Measurements from ENCODE around the gene CABLES2. TPM values are rescaled to one million over a fixed set of nuclear protein-coding genes. Genes with fewer than 3 reads are reported as not detected.

The CABLES2 gene
- total RNA-seq, 1 experiment from 2014 or later = 7.5 TPM

DNA sequence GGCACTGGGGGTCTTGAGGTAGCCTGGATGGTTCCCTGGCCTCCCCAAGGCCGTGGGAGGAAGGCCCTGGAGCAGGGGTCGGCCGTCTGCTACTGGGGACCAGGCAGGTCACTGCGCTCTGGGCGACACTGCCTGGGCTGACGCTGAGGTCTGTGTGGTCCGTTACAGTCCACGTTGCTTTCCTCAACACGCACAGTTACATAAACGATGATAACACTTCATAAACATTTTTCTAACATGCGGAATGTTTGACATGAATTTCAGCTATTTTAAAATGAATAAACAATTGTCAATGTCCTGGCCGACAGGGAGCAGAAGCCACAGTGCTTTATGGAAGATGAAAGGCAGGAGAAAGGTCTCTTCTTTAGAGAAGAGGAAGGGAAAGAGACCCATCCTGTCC is 30.4 kb upstream of the CABLES2 start:
- no peak overlapping the region for H3K27ac Mint-ChIP-seq
- H3K4me3 Mint-ChIP-seq = no peak overlapping the region
- no peaks in the 10 kb centered on the region; the same call in none of the 2 replicates for H3K27me3 Mint-ChIP-seq (ENCODE audit: low read depth)
- H3K9me3 Mint-ChIP-seq = no peaks in the 10 kb centered on the region; the same call in 1 of the 2 replicates
- POLR2A ChIA-PET = no interaction called here
- DNase-seq (ENCODE audit: low spot score) (no peak), ATAC-seq (no peak)
- TF ChIP-seq ZNF121 (CRISPR knock-in tag; IDR thresholded peaks at IDR 0.05) (no peak), SP1 (CRISPR knock-in tag; conservative IDR thresholded peaks at IDR 0.05) (no peak), ZNF423 (CRISPR knock-in tag; IDR thresholded peaks at IDR 0.05) (no peak)
- TF ChIP-seq, protein P1, sequence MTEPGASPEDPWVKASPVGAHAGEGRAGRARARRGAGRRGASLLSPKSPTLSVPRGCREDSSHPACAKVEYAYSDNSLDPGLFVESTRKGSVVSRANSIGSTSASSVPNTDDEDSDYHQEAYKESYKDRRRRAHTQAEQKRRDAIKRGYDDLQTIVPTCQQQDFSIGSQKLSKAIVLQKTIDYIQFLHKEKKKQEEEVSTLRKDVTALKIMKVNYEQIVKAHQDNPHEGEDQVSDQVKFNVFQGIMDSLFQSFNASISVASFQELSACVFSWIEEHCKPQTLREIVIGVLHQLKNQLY (CRISPR knock-in tag; IDR thresholded peaks at IDR 0.05) = no peak
- TF ChIP-seq, protein P2, sequence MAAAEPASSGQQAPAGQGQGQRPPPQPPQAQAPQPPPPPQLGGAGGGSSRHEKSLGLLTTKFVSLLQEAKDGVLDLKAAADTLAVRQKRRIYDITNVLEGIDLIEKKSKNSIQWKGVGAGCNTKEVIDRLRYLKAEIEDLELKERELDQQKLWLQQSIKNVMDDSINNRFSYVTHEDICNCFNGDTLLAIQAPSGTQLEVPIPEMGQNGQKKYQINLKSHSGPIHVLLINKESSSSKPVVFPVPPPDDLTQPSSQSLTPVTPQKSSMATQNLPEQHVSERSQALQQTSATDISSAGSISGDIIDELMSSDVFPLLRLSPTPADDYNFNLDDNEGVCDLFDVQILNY (CRISPR knock-in tag; IDR thresholded peaks at IDR 0.05) = no peak
- CTCF ChIA-PET = interaction anchor here (0.6 to 3.1 kb wide), 6 partner anchors 8 to 179 kb away, joined by 3 to 12 read pairs (median 4); partner anchors contain the start of gene RBBP8NL
- H3K4me1 Mint-ChIP-seq = no peaks in the 10 kb centered on the region
- H3K36me3 Mint-ChIP-seq = no peaks in the 10 kb centered on the region

DNA sequence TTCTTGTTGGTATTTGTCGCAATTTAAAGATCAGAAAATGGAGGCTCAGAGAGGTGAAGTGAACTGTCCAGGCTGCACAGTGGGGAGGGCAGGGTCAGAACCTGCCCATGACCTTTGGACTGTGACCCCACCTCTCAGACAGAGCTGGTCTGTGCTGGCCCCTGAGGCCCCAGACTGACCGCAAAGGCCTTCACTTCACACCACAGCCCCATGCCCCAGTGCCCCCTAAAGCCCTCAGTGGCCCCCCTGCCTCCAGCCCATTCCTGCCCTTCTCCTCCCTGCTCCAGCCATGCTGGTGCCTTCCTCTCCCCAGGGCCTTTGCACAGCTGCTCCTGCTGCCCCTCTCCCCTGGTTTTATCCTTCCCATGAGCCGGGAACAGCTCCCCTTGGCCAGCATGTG is 29.6 kb upstream of the CABLES2 start:
- Mint-ChIP-seq H3K27me3 (ENCODE audit: low read depth) (no peaks in the 10 kb centered on the region; the same call in none of the 2 replicates), H3K36me3 (no peaks in the 10 kb centered on the region), H3K4me3 (no peak overlapping the region), H3K27ac (no peak overlapping the region), H3K9me3 (no peaks in the 10 kb centered on the region; the same call in 1 of the 2 replicates), H3K4me1 (0 out of 2 replicates have a peak, but pooled peaks cover under 1% of the 10 kb centered on the region)
- no peak for DNase-seq (ENCODE audit: low spot score)
- ChIA-PET CTCF (interaction anchor here (1.4 kb wide), 1 partner anchor 112 kb away, joined by 3 read pairs; no protein-coding TSS in a partner anchor), POLR2A (no interaction called here)
- no peak for ATAC-seq
- TF ChIP-seq, protein P3, sequence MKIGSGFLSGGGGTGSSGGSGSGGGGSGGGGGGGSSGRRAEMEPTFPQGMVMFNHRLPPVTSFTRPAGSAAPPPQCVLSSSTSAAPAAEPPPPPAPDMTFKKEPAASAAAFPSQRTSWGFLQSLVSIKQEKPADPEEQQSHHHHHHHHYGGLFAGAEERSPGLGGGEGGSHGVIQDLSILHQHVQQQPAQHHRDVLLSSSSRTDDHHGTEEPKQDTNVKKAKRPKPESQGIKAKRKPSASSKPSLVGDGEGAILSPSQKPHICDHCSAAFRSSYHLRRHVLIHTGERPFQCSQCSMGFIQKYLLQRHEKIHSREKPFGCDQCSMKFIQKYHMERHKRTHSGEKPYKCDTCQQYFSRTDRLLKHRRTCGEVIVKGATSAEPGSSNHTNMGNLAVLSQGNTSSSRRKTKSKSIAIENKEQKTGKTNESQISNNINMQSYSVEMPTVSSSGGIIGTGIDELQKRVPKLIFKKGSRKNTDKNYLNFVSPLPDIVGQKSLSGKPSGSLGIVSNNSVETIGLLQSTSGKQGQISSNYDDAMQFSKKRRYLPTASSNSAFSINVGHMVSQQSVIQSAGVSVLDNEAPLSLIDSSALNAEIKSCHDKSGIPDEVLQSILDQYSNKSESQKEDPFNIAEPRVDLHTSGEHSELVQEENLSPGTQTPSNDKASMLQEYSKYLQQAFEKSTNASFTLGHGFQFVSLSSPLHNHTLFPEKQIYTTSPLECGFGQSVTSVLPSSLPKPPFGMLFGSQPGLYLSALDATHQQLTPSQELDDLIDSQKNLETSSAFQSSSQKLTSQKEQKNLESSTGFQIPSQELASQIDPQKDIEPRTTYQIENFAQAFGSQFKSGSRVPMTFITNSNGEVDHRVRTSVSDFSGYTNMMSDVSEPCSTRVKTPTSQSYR (CRISPR knock-in tag; IDR thresholded peaks at IDR 0.05) = no peak
- TF ChIP-seq ATF1 (CRISPR knock-in tag; IDR thresholded peaks at IDR 0.05) (no peak), EMX1 (CRISPR knock-in tag; IDR thresholded peaks at IDR 0.05) (no peak), SMAD3 (CRISPR knock-in tag; IDR thresholded peaks at IDR 0.05; ENCODE audit: borderline replicate concordance) (no peak), ZNF317 (CRISPR knock-in tag; IDR thresholded peaks at IDR 0.05; ENCODE audit: borderline replicate concordance, low read depth) (no peak), ETV6 (CRISPR knock-in tag; IDR thresholded peaks at IDR 0.05) (no peak), RELA (CRISPR knock-in tag; IDR thresholded peaks at IDR 0.05; ENCODE audit: borderline replicate concordance) (no peak), ZNF121 (CRISPR knock-in tag; IDR thresholded peaks at IDR 0.05) (no peak), CREB1 (CRISPR knock-in tag; IDR thresholded peaks at IDR 0.05) (no peak), OVOL2 (CRISPR knock-in tag; IDR thresholded peaks at IDR 0.05; ENCODE audit: borderline replicate concordance) (no peak)
- TF ChIP-seq, protein P4, sequence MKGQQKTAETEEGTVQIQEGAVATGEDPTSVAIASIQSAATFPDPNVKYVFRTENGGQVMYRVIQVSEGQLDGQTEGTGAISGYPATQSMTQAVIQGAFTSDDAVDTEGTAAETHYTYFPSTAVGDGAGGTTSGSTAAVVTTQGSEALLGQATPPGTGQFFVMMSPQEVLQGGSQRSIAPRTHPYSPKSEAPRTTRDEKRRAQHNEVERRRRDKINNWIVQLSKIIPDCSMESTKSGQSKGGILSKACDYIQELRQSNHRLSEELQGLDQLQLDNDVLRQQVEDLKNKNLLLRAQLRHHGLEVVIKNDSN (CRISPR knock-in tag; IDR thresholded peaks at IDR 0.05) = no peak
- TF ChIP-seq, protein P5, sequence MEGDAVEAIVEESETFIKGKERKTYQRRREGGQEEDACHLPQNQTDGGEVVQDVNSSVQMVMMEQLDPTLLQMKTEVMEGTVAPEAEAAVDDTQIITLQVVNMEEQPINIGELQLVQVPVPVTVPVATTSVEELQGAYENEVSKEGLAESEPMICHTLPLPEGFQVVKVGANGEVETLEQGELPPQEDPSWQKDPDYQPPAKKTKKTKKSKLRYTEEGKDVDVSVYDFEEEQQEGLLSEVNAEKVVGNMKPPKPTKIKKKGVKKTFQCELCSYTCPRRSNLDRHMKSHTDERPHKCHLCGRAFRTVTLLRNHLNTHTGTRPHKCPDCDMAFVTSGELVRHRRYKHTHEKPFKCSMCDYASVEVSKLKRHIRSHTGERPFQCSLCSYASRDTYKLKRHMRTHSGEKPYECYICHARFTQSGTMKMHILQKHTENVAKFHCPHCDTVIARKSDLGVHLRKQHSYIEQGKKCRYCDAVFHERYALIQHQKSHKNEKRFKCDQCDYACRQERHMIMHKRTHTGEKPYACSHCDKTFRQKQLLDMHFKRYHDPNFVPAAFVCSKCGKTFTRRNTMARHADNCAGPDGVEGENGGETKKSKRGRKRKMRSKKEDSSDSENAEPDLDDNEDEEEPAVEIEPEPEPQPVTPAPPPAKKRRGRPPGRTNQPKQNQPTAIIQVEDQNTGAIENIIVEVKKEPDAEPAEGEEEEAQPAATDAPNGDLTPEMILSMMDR (IDR thresholded peaks at IDR 0.05) = no peak
- TF ChIP-seq, protein P6, sequence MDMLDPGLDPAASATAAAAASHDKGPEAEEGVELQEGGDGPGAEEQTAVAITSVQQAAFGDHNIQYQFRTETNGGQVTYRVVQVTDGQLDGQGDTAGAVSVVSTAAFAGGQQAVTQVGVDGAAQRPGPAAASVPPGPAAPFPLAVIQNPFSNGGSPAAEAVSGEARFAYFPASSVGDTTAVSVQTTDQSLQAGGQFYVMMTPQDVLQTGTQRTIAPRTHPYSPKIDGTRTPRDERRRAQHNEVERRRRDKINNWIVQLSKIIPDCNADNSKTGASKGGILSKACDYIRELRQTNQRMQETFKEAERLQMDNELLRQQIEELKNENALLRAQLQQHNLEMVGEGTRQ (CRISPR knock-in tag; IDR thresholded peaks at IDR 0.05) = no peak
- TF ChIP-seq, protein P7, sequence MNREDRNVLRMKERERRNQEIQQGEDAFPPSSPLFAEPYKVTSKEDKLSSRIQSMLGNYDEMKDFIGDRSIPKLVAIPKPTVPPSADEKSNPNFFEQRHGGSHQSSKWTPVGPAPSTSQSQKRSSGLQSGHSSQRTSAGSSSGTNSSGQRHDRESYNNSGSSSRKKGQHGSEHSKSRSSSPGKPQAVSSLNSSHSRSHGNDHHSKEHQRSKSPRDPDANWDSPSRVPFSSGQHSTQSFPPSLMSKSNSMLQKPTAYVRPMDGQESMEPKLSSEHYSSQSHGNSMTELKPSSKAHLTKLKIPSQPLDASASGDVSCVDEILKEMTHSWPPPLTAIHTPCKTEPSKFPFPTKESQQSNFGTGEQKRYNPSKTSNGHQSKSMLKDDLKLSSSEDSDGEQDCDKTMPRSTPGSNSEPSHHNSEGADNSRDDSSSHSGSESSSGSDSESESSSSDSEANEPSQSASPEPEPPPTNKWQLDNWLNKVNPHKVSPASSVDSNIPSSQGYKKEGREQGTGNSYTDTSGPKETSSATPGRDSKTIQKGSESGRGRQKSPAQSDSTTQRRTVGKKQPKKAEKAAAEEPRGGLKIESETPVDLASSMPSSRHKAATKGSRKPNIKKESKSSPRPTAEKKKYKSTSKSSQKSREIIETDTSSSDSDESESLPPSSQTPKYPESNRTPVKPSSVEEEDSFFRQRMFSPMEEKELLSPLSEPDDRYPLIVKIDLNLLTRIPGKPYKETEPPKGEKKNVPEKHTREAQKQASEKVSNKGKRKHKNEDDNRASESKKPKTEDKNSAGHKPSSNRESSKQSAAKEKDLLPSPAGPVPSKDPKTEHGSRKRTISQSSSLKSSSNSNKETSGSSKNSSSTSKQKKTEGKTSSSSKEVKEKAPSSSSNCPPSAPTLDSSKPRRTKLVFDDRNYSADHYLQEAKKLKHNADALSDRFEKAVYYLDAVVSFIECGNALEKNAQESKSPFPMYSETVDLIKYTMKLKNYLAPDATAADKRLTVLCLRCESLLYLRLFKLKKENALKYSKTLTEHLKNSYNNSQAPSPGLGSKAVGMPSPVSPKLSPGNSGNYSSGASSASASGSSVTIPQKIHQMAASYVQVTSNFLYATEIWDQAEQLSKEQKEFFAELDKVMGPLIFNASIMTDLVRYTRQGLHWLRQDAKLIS (CRISPR knock-in tag; IDR thresholded peaks at IDR 0.05; ENCODE audit: borderline replicate concordance) = no peak
- TF ChIP-seq, protein P8, sequence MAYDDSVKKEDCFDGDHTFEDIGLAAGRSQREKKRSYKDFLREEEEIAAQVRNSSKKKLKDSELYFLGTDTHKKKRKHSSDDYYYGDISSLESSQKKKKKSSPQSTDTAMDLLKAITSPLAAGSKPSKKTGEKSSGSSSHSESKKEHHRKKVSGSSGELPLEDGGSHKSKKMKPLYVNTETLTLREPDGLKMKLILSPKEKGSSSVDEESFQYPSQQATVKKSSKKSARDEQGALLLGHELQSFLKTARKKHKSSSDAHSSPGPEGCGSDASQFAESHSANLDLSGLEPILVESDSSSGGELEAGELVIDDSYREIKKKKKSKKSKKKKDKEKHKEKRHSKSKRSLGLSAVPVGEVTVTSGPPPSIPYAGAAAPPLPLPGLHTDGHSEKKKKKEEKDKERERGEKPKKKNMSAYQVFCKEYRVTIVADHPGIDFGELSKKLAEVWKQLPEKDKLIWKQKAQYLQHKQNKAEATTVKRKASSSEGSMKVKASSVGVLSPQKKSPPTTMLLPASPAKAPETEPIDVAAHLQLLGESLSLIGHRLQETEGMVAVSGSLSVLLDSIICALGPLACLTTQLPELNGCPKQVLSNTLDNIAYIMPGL (CRISPR knock-in tag; IDR thresholded peaks at IDR 0.05) = no peak
- TF ChIP-seq, protein P9, sequence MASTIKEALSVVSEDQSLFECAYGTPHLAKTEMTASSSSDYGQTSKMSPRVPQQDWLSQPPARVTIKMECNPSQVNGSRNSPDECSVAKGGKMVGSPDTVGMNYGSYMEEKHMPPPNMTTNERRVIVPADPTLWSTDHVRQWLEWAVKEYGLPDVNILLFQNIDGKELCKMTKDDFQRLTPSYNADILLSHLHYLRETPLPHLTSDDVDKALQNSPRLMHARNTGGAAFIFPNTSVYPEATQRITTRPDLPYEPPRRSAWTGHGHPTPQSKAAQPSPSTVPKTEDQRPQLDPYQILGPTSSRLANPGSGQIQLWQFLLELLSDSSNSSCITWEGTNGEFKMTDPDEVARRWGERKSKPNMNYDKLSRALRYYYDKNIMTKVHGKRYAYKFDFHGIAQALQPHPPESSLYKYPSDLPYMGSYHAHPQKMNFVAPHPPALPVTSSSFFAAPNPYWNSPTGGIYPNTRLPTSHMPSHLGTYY (CRISPR knock-in tag; IDR thresholded peaks at IDR 0.05) = no peak
